H9 (cell line): ENCODE results near the gene STK24. TPM values are rescaled to one million over a fixed set of nuclear protein-coding genes. Genes with fewer than 3 reads are reported as not detected.

Source experiments
- DNase-seq: peaks from one replicate; pipeline ENCODE4 v3.0.0-alpha.2; 2017
- H2AFZ ChIP-seq: one replicate; pipeline ENCODE4 v1.6.1; 2013; ENCODE audit warnings: mild to moderate bottlenecking, low read length, control low read depth, moderate library complexity
- H2AK5ac ChIP-seq: 2 replicates; pipeline ENCODE4 v1.6.1; 2013; ENCODE audit warnings: low read length, control low read depth, mixed read lengths; ENCODE audit not compliant: insufficient read length
- H2BK120ac ChIP-seq: one replicate; pipeline ENCODE4 v1.6.1; 2013; ENCODE audit warnings: low read depth, mild to moderate bottlenecking, low read length, control low read depth, inconsistent platforms; ENCODE audit not compliant: poor library complexity, severe bottlenecking
- H2BK12ac ChIP-seq: 2 replicates; pipeline ENCODE4 v1.6.1; 2013; ENCODE audit warnings: low read length, control low read depth, mixed read lengths, low read depth; ENCODE audit not compliant: insufficient read length
- H2BK15ac ChIP-seq: 2 replicates; pipeline ENCODE4 v1.6.1; 2013; ENCODE audit warnings: low read depth, low read length, control low read depth
- H2BK20ac ChIP-seq: one replicate; pipeline ENCODE4 v1.6.1; 2013; ENCODE audit warnings: low read depth, mild to moderate bottlenecking, low read length, control low read depth, inconsistent platforms; ENCODE audit not compliant: poor library complexity, severe bottlenecking
- H2BK5ac ChIP-seq: 2 replicates; pipeline ENCODE4 v1.6.1; 2013; ENCODE audit warnings: low read length, control low read depth, mixed read lengths; ENCODE audit not compliant: insufficient read length
- H3K14ac ChIP-seq: 2 replicates; pipeline ENCODE4 v1.6.1; 2013; ENCODE audit warnings: low read length, control low read depth; ENCODE audit not compliant: insufficient read depth
- H3K18ac ChIP-seq: 2 replicates; pipeline ENCODE4 v1.6.1; 2013; ENCODE audit warnings: low read depth, mild to moderate bottlenecking, mixed read lengths, low read length, control low read depth; ENCODE audit not compliant: insufficient read length
- H3K23ac ChIP-seq: 2 replicates; pipeline ENCODE4 v1.6.1; 2013; ENCODE audit warnings: low read length, control low read depth, mixed read lengths, low read depth; ENCODE audit not compliant: insufficient read length
- H3K23me2 ChIP-seq: 2 replicates; pipeline ENCODE4 v1.6.1; 2013; ENCODE audit warnings: low read depth, mild to moderate bottlenecking, mixed read lengths, low read length, control low read depth; ENCODE audit not compliant: insufficient read length, poor library complexity, severe bottlenecking
- H3K27ac ChIP-seq: 2 replicates; pipeline ENCODE4 v1.5.1; 2013; ENCODE audit warnings: low read length, control low read depth, mixed read lengths, low read depth; ENCODE audit not compliant: insufficient read length
- H3K27me3 ChIP-seq: 2 replicates; pipeline ENCODE4 v1.6.1; 2013; ENCODE audit warnings: low read length, control low read depth, inconsistent platforms; ENCODE audit not compliant: insufficient read depth
- H3K4ac ChIP-seq: 2 replicates; pipeline ENCODE4 v1.6.1; 2013; ENCODE audit warnings: low read depth, mild to moderate bottlenecking, control low read depth, inconsistent platforms, low read length, moderate library complexity
- H3K4me1 ChIP-seq: 2 replicates; pipeline ENCODE4 v1.6.1; 2013; ENCODE audit warnings: low read length, control low read depth, inconsistent platforms; ENCODE audit not compliant: insufficient read depth
- H3K4me2 ChIP-seq: 2 replicates; pipeline ENCODE4 v1.6.1; 2013; ENCODE audit warnings: low read length, control low read depth, mixed read lengths; ENCODE audit not compliant: insufficient read length, insufficient read depth
- H3K56ac ChIP-seq: 2 replicates; pipeline ENCODE4 v1.6.1; 2013; ENCODE audit warnings: low read depth, mild to moderate bottlenecking, mixed read lengths, low read length, control low read depth; ENCODE audit not compliant: insufficient read length
- H3K79me1 ChIP-seq: 2 replicates; pipeline ENCODE4 v1.6.1; 2013; ENCODE audit warnings: low read depth, mild to moderate bottlenecking, moderate library complexity, low read length, control low read depth, inconsistent platforms; ENCODE audit not compliant: insufficient read depth, poor library complexity, severe bottlenecking
- H3K79me2 ChIP-seq: 2 replicates; pipeline ENCODE4 v1.6.1; 2013; ENCODE audit warnings: low read length, control low read depth, inconsistent platforms; ENCODE audit not compliant: insufficient read depth
- H3K9ac ChIP-seq: 2 replicates; pipeline ENCODE4 v1.6.1; 2013; ENCODE audit warnings: low read length, control low read depth, mixed read lengths; ENCODE audit not compliant: insufficient read length; ENCODE audit errors: extremely low read depth
- H3K9me3 ChIP-seq: one replicate; pipeline ENCODE4 v1.6.1; 2013; ENCODE audit warnings: low read depth, low read length, inconsistent platforms; ENCODE audit not compliant: control insufficient read depth
- H3T11ph ChIP-seq: one replicate; pipeline ENCODE4 v1.6.1; 2013; ENCODE audit warnings: mild to moderate bottlenecking, low read length, control low read depth, inconsistent platforms
- H4K20me1 ChIP-seq: one replicate; pipeline ENCODE4 v1.6.1; 2013; ENCODE audit not compliant: control insufficient read depth, insufficient read length, insufficient read depth
- H4K5ac ChIP-seq: 2 replicates; pipeline ENCODE4 v1.6.1; 2013; ENCODE audit warnings: low read depth, mild to moderate bottlenecking, mixed read lengths, low read length, control low read depth; ENCODE audit not compliant: insufficient read length
- H4K8ac ChIP-seq: replicated peaks from 2 replicates; pipeline ENCODE4 v1.6.1; 2013; ENCODE audit warnings: low read length, control low read depth, mixed read lengths, low read depth; ENCODE audit not compliant: insufficient read length
- H4K91ac ChIP-seq: 2 replicates; pipeline ENCODE4 v1.6.1; 2013; ENCODE audit warnings: low read depth, mild to moderate bottlenecking, moderate library complexity, mixed read lengths, low read length, control low read depth; ENCODE audit not compliant: insufficient read length
- H3K27ac Mint-ChIP-seq, 3 experiments: 2 replicates in 2 of 3; 3 replicates in 1 of 3; pipeline ENCODE4 v1.8.0; 2020 to 2021; ENCODE audit warnings: mixed read lengths in 3 of 3, mild to moderate bottlenecking in 1 of 3, moderate library complexity in 1 of 3
- H3K27me3 Mint-ChIP-seq: 2 replicates; pipeline ENCODE4 v1.8.0; 2021; ENCODE audit warnings: low read depth, mild to moderate bottlenecking, moderate library complexity, mixed read lengths
- H3K36me3 Mint-ChIP-seq, 3 experiments: 2 replicates in 2 of 3; 3 replicates in 1 of 3; pipeline ENCODE4 v1.8.0; 2020 to 2021; ENCODE audit warnings: low read depth in 3 of 3, mixed read lengths in 3 of 3; ENCODE audit not compliant: insufficient read depth in 1 of 3
- H3K4me1 Mint-ChIP-seq, 2 experiments: 2 replicates each; pipeline ENCODE4 v1.8.0; 2020; ENCODE audit warnings: mixed read lengths in 2 of 2
- H3K4me3 Mint-ChIP-seq, 2 experiments: 2 replicates in 1 of 2; 3 replicates in 1 of 2; pipeline ENCODE4 v1.8.0; 2020 to 2021; ENCODE audit warnings: mild to moderate bottlenecking in 2 of 2, mixed read lengths in 2 of 2, moderate library complexity in 1 of 2
- H3K9me3 Mint-ChIP-seq, 2 experiments: 2 replicates in 1 of 2; 3 replicates in 1 of 2; pipeline ENCODE4 v1.8.0; 2020; ENCODE audit warnings: mild to moderate bottlenecking in 2 of 2, mixed read lengths in 2 of 2, moderate library complexity in 1 of 2
- CTCF ChIP-seq: fragments of 200-600 bp; sonication (generic); conservative IDR thresholded peaks from 3 replicates; pipeline ENCODE4 v1.8.0; 2021; ENCODE audit warnings: antibody characterized with exemption, mild to moderate bottlenecking
- WGBS: extraction: QIAGEN DNeasy Blood & Tissue Kit; methylation state at CpG from one replicate; pipeline ENCODE4 v1.1.7; 2013; ENCODE audit warnings: missing lambda C conversion rate, low lambda C conversion rate, mixed read lengths; ENCODE audit not compliant: insufficient read length; ENCODE audit errors: extremely low coverage; 5-methylcytosine and 5-hydroxymethylcytosine counted together
- total RNA-seq: library from RNA; stranded (reverse); gene quantifications from 2 replicates; pipeline ENCODE4 v1.2.1, GENCODE V29; 2021

Gene STK24
- total RNA-seq, 1 experiment from 2014 or later, result 134 TPM

- Histone ChIP-seq H3K18ac (peak overlapping the region; percentile 50), H3K79me1 (peaks cover 15% of the 10 kb centered on the region), H3K14ac (peak overlapping the region; percentile 74; the same call in 1 of the 2 replicates), H4K5ac (no peak overlapping the region), H3K9me3 (no peaks in the 10 kb centered on the region), H3K27me3 (no peaks in the 10 kb centered on the region), H2BK15ac (no peak overlapping the region), H2AK5ac (no peak overlapping the region), H2BK120ac (no peak overlapping the region), H3K23ac (no peak overlapping the region), H4K8ac (no peak overlapping the region), H3K23me2 (no peaks in the 10 kb centered on the region), H2BK20ac (no peak overlapping the region), H2BK5ac (no peak overlapping the region), H4K91ac (no peak overlapping the region), H3K56ac (no peak overlapping the region), H2AFZ (no peak overlapping the region), H3K27ac (no peak overlapping the region), H3K9ac (no peak overlapping the region), H3K4ac (no peak overlapping the region), H4K20me1 (no peaks in the 10 kb centered on the region), H2BK12ac (no peak overlapping the region), H3K79me2 (peaks cover 11% of the 10 kb centered on the region; the same call in 1 of the 2 replicates), H3T11ph (no peak overlapping the region), H3K4me1 (peaks cover 13% of the 10 kb centered on the region; the same call in 1 of the 2 replicates), H3K4me2 (no peak overlapping the region)
- peak; percentile 52 for DNase-seq
- H3K36me3 Mint-ChIP-seq, result peaks cover 9 to 23% (median 19%) of the 10 kb centered on the region in 3 experiments; a peak in 6 of 7 replicates
- no peak overlapping the region for H3K4me3 Mint-ChIP-seq
- TF ChIP-seq CTCF, result no peak; the same call in 2 of the 3 replicates
- no peaks in the 10 kb centered on the region for H3K9me3 Mint-ChIP-seq
- H3K27ac Mint-ChIP-seq, result peak overlapping the region; percentile 26 to 92 (median 71); a peak in 5 of 7 replicates
- H3K4me1 Mint-ChIP-seq, result peaks cover 67 to 73% of the 10 kb centered on the region in 2 experiments
- no peaks in the 10 kb centered on the region for H3K27me3 Mint-ChIP-seq
- no CpG with 5 or more reads among the region's 16 CpGs for WGBS
Measured at GRCh38 chr13:98478189-98479129, 98.4 kb downstream of the STK24 start.
